Liver (tissue), 3 donors: Measurements from ENCODE around the gene THEM5.

Source experiments
- CTCF ChIP-seq: fragments of 150-350 bp; IDR thresholded peaks from 2 replicates; pipeline ENCODE4 v1.5.1; 2017; ENCODE audit warnings: improper control_type of control experiment, low read depth, low read length; ENCODE audit not compliant: missing input control
- FOXA1 ChIP-seq: IDR thresholded peaks from 2 replicates; pipeline ENCODE4 v1.6.1; 2016; ENCODE audit warnings: antibody characterized with exemption
- RXRA ChIP-seq, 2 donors: IDR thresholded peaks; 2 replicates each; pipeline ENCODE4 v1.6.1; 2017 to 2018; ENCODE audit warnings: antibody characterized with exemption in 2 of 2, mild to moderate bottlenecking in 1 of 2
- TF ChIP-seq, protein P1 (sequence below): IDR thresholded peaks from 2 replicates; pipeline ENCODE4 v1.6.1; 2016; ENCODE audit warnings: antibody characterized with exemption
- donor health status: healthy.
- donor health status: healthy.

DNA sequence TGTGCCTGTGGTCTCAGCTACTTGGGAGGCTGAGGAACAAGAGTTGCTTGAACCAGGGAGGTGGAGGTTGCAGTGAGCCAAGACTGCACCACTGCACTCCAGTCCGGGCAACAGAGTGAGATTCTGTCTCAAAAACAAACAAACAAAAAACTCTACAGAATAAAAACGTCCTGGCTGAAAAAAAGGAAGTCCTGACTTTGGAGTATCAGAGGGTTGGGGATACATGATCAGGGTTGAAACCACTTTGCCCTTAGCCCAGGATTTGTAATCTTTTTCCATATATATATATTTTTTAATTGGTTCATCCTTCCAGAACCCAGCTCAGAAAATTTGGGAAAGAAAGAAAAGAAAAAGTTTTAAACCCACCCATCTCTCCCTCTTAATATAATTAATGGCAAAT, 49.3 kb upstream of the THEM5 start:
- TF ChIP-seq CTCF (no peak), RXRA (IDR thresholded peaks at IDR 0.05) (no peak), FOXA1 (no peak)
- TF ChIP-seq, protein P1, sequence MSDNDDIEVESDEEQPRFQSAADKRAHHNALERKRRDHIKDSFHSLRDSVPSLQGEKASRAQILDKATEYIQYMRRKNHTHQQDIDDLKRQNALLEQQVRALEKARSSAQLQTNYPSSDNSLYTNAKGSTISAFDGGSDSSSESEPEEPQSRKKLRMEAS: no peak
